ENCODE data around the gene CFAP210.

The CFAP210 gene

DNA sequence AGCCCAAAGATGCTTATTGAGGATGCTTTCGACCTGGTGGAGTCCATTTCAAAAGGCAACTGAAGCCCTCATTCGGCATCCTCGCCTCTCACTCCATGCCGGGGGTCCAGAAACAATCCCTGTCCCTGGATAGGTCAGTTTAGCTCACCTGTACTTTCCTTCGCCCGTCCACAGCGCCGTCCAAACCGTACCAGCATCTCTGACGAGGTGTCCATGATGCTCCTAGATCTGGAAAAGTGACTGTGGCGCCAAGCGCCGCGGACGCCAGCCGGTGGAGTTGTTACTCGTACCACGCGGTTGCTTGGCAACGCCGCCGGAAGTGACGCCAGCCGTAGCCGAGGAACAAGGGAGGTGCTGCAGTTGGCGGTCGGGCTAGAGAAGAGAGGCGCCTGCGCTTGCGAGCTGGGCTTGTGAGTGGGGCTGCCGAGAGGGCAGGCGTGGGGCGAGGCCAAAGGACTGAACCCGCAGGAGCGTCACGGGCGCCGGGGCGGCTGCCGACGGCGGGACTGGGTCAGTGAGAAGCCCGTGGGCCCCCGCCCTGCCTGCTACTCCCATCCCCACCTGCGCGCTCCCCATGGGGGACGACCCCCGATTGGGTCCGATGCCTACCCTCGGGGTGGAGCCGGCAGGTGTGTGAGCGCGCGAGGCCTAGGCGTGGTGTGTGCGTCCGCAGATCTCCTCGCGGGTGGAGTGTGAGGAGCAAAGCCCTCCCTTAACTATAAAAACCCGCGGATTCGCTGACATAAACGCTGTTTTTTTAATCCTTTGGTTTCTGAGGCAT, at the start of gene CFAP210, which contains the start of gene PHOSPHO2:
Gene CFAP210, minus strand, starts transcription at position 293 of the 781 bp plus-strand sequence. Its CDS starts 78 bp downstream, at position 215.
Gene PHOSPHO2, plus strand, starts transcription at position 357 of the 781 bp plus-strand sequence. CDS start 6,503 bp downstream, outside the sequence.
- DNase-seq, result peak; percentile 93

DNA sequence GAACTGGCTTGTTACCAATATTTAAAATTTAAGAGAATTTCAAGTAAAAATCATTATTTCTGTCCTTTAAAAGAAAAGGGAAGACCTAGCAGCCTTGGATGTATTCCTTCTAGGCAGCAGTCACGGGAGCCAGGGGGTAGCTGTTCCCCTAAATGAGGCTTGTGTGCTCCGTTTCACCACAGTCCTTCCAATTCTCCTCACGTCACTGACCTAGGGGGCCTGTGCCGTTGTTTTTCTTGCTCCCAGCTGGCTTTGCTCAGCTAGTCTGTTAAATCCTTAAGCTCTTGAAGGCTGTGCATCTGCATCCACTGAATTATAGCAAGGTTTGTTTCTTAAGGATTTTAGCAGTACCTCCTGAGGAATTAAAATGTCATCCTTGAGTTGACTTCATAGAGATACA, 49.3 kb upstream of the CFAP210 start:
- DNase-seq, result no peak

GRCh38 chr2:169739351-169739750, 45.1 kb upstream of the CFAP210 start:
- no peak for DNase-seq

DNA sequence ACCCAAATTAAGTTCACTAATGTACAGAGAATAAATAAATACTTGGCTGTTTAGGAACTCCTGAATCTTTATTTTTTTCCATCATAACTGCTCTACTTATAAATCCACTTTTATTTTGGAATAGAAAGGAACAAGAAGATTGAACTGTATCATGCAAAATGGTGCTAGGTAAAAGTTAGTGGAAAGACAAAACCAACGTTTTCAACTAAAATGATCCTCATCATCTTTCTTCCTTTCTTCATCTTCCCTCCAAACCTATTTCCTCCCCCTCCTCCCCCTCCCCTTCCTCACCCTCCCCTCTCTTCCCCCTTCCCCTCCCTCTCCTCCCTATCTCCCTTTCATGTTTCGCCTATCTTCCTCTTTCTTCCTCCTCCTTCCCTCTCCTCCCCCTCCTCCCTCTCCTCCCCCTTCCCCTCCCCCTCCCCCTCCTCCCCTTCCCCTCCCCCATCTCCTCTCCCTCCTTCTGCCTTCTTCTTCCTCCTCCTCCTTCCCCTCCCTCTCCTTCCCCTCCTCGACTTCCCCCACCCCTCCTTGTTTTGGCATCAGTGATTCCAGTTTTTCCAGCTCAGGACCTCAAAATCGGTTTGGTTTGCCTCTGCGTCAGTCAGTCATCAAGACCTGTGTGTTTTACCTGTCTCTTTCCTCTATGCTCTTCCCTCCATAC, 44.5 kb upstream of the CFAP210 start:
- no peak for DNase-seq

DNA sequence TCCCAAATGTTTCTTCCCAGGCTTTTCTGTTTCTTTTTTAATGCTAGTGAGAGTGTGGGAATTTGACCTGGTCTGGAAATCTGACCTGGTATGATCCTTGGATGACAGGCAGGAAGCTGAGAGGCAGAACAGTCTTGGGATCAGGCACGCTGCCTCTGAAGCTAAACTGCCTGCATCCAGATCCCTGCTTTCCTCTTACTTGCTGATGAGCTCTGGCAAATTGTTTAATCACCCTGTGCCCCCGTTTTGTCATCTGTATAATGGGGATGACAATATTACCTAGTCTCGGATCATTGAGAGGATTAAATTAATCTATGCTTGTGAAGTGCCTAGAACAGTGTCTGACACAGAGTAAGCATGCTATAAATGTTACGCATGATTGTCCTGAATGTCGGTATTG, 42.7 kb upstream of the CFAP210 start:
- no peak for DNase-seq

DNA sequence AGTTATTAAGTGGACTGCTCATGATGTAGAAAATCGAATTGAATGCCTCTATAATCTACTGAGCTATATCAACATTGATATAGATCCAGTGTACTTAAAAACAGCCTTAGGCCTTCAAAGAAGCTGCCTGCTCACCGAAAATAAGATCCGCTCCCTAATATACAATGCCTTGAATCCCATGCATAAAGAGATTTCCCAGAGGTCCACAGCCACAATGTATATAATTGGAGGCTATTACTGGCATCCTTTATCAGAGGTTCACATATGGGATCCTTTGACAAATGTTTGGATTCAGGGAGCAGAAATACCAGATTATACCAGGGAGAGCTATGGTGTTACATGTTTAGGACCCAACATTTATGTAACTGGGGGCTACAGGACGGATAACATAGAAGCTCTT, 41.4 kb upstream of the CFAP210 start:
- no peak for DNase-seq

DNA sequence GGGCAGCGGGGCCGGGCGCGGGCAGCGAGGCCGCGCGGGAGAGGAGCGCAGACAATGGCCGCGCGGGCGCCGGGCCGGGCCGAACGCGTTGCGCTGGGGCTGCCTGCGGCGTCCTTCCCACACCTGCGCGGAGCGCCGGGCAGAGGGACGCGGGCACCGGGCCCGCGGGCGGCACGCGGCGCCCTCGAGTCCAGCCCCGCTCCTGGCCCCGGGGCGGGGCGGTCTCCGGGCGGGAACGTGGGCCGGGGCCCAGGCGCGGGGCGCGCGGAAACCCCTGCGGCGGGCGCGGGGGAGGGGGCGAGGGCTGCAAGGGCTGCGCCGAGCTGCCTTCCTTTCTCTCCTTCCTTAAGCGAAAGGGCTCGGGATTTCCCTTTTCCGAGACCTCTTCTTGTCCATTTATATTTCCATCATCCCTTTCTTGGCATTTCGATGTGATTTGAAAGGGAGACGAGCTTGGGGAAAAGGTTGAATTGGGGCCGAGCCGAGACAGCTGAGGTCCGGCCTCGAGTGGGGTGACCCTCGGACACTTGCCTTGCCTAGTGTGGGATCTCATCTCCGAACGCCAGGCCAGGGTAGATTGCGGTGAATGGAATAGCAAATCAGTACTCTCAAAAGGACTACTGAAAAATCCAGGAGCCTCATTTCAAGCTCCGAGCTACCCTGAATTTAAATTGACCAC, 40.1 kb upstream of the CFAP210 start:
- no peak for DNase-seq

- DNase-seq, result no peak
These were observed 38.6 kb upstream of the CFAP210 start for GRCh38 chr2:169732583-169733358.

GRCh38 chr2:169732075-169732474, 37.9 kb upstream of the CFAP210 start:
- DNase-seq, result no peak

DNA sequence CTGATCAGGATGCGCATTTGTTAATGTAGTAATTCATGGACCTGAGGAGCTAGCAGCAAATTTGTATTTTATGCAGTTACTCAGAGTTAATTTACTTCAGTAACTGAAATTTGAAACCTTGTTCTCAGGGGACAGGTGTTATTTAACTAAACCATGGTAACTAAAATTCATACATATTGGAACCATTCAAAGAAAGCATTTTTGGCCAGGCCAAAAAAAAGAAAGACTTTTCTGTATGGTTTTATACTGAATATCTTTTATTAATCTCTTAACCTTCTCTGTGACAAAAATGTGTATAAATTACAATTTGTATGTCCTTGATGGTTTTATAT, 35.0 kb upstream of the CFAP210 start:
- no peak for DNase-seq

DNA sequence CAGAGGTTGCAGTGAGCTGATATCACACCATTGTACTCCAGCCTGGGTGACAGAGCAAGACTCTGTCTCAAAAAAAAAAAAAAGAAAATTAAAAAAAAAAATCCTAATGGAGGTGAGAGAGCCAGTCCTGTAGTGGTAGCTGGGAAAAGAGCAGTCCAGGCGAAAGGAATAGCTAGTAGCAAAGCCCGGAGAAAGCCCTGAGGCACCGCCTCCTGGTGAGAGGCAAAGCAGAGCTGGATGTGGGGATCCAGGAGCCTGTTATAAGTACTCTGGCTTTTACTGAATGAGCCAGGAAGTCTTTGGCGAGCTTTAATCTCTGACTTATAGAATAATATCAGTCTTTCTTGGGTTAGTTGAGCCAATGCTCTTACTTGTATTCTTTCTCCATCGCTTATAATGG, 32.9 kb upstream of the CFAP210 start:
- no peak for DNase-seq

DNA sequence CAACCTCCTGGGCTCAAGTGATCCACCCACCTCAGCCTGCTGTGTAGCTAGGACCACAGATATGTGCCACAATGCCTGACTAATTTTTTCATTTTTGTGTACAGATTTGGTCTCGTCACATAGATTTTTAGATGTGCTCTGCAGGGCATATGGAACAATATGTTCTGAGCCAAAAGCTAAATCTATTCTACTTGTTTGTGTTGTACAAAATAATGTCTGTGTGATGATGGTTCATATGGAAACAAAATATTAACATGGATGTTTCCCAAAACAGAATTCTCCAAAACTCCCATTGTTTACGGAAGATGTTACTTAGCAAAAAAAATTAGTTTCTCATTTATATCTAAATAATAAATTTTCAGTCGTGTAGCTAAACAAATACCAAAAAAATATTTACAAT, 26.8 kb upstream of the CFAP210 start:
- DNase-seq, result no peak

DNA sequence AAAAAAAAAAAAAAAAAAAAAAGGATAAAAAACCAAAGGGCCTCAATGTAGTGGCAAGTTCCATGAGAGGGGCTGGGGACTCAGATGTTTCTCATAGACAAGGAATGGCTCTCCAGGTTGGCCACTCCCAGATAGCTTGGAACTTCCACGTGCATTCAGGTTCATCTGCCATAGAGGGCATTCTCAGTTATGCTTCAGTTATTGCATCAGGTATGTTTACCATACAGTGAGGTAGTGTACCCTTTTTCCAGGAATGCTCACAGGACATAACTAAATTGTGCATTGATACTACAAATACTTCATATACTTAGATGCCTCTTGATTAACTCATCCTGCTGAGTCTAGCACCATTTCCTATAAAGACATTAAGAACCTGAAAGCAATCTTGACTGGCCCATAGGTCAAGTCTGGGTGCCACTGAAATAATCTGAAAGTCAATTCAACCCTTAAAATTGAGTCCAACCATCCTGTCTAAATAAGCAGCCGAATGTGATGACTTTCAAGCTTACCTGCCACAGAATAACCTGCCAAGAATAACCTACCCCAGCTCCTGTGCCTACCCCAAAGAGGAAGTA, 24.8 kb upstream of the CFAP210 start:
- no peak for DNase-seq

DNA sequence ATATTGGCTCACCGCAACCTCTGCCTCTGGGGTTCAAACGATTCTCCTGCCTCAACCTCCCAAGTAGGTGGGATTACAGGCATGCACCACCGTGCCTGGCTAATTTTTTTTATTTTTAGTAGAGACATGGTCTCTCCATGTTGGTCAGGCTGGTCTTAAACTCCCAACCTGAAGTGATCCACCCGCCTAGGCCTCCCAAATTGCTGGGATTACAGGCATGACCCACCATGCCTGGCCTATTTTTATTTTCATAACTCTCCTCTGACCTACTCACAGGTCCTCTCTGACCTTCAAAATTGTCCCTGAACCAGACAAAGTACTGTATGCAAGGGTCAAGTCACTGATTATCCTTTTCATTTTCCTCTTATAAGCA, 23.5 kb upstream of the CFAP210 start:
- DNase-seq, result no peak

- DNase-seq, result no peak
These were observed 22.9 kb upstream of the CFAP210 start for GRCh38 chr2:169716938-169717690.

GRCh38 chr2:169716238-169716886, 22.2 kb upstream of the CFAP210 start:
- DNase-seq, result no peak

DNA sequence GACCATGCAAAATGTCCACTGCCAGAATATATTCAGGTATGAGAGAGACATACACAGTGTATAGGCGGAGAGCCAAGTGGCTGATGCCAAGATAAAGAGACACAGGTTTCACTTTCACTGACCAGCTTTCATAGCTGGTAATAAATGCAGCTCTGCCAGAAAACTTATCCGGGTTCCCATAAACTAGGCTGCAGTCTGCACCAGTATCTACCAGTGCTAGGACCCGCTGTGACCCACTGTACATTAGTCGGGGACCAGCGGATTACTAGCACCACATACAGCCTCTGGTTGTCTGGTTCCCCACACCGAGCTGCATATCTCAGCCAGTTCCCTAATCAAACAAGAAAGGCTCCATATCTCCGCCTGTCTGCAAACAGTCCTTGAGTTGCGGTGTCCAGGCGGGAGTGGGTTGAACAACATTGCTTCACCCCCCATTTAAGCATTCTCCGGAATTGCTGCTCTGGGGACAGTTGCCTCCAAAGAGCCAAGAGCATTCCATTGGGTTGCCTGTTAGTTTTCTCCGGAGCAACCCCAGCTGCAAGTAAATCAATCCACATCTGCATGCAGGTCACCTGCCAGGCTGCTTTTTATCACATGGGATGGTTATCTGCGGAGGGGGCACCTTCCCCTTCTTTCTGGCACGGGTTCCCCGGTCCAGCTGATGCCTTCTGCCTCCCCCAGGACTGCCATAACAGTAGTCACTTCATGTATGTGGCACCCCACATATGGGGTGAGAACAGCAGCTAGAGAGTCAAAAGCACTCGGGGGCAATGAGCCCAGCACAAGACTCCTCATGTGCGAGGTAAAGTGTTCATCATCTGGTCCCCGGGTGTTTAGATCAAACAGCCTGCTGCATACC, 21.4 kb upstream of the CFAP210 start:
- DNase-seq, result peak; percentile 30

- no peak for DNase-seq
These were observed 20.5 kb upstream of the CFAP210 start for GRCh38 chr2:169714699-169715098.

DNA sequence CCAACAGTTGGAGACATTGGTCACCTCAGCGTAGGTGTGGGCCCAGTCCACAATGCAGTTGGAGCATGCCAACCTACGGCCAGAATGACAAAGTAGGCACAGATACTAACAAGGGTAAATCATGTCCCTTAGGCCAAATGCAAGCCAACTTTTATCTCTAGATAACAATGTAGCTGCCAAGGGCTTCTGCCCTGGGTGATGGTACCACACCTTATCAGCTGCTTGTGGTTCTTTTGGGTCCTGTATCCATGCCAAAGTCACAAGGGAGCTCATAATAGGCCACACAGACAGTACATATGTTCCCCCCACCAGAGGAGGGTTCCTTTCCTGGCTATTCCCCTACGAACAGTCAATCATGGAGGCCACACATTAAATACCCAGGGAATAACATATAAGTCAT, 19.1 kb upstream of the CFAP210 start:
- DNase-seq, result no peak

DNA sequence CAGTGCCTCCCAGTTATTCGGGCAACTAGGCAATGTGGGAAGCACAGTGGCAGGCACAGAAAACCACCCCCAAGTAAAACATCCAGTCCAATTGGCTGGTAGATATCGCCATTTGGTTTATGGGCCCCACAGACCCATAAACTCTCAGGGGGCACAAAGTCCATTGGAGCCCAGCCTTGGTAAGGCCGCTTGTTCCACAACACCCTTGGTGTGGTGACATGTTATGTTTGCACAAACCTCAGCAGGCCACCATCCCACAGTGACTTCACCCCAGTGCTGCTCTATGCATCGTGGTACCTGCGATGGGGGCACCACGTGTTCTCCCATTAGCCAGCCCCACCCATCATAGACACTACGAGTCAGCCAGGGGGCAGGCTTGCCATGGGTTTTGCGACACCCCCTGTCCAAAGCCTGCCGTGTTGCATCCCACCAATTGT, 18.6 kb upstream of the CFAP210 start:
- no peak for DNase-seq

All from DMS79 (cell line).